ENCODE measurements around the gene SELENOM. TPM values are rescaled to one million over a fixed set of nuclear protein-coding genes. Genes with fewer than 3 reads are reported as not detected.

Gene SELENOM
- total RNA-seq, 1 donor from 2014 or later = 40.9 TPM

- H3K9me3 Mint-ChIP-seq (ENCODE audit: unreplicated experiment) = peaks cover 3% of the 10 kb centered on the region
- peaks cover 1% of the 10 kb centered on the region for H3K27me3 Mint-ChIP-seq (ENCODE audit: unreplicated experiment)
- H3K4me3 Mint-ChIP-seq (ENCODE audit: unreplicated experiment) = no peak overlapping the region
- no peak for TF ChIP-seq CTCF (IDR thresholded peaks at IDR 0.05; ENCODE audit: partially characterized antibody, unreplicated experiment)
- no peak overlapping the region for H3K27ac Mint-ChIP-seq (ENCODE audit: unreplicated experiment)
- peak; percentile 30 for DNase-seq
- no peaks in the 10 kb centered on the region for H3K36me3 Mint-ChIP-seq (ENCODE audit: unreplicated experiment)
- H3K4me1 Mint-ChIP-seq (ENCODE audit: low read depth, unreplicated experiment) = no peaks in the 10 kb centered on the region
Observed at GRCh38 chr22:31055635-31056159, 51.7 kb downstream of the SELENOM start.

GRCh38 chr22:31055117-31055634, 52.2 kb downstream of the SELENOM start:
- Mint-ChIP-seq H3K4me1 (ENCODE audit: low read depth, unreplicated experiment) (no peaks in the 10 kb centered on the region), H3K9me3 (ENCODE audit: unreplicated experiment) (peaks cover 3% of the 10 kb centered on the region), H3K4me3 (ENCODE audit: unreplicated experiment) (no peak overlapping the region), H3K36me3 (ENCODE audit: unreplicated experiment) (no peaks in the 10 kb centered on the region), H3K27ac (ENCODE audit: unreplicated experiment) (no peak overlapping the region), H3K27me3 (ENCODE audit: unreplicated experiment) (peaks cover 1% of the 10 kb centered on the region)
- DNase-seq = no peak
- no peak for TF ChIP-seq CTCF (IDR thresholded peaks at IDR 0.05; ENCODE audit: partially characterized antibody, unreplicated experiment)

Other genes starting within 250 kb of the SELENOM start
- gene MORC2, start 138.8 kb downstream of the SELENOM start, total RNA-seq (ENCODE audit: unreplicated experiment) = 72.8 TPM
- 112 TPM for gene TUG1, start 138.3 kb downstream of the SELENOM start, total RNA-seq (ENCODE audit: unreplicated experiment)
- gene SMTN, start 26.2 kb downstream of the SELENOM start, total RNA-seq (ENCODE audit: unreplicated experiment) = 13.3 TPM
- 15.4 TPM for gene INPP5J, start 15.4 kb upstream of the SELENOM start, total RNA-seq (ENCODE audit: unreplicated experiment)
- 1.3 TPM for gene PLA2G3, start 32.9 kb upstream of the SELENOM start, total RNA-seq (ENCODE audit: unreplicated experiment)
- gene RNF185, start 52.6 kb upstream of the SELENOM start, total RNA-seq (ENCODE audit: unreplicated experiment) = 27.4 TPM
- 92.4 TPM for gene LIMK2, start 104.7 kb upstream of the SELENOM start, total RNA-seq (ENCODE audit: unreplicated experiment)
- gene PIK3IP1, start 184.9 kb upstream of the SELENOM start, total RNA-seq (ENCODE audit: unreplicated experiment) = 38.8 TPM
- gene PATZ1, start 238.8 kb upstream of the SELENOM start, total RNA-seq (ENCODE audit: unreplicated experiment) = 98.9 TPM

All from glutamatergic neuron (in vitro differentiated cells).